AG04449 (cell line): Measurements from ENCODE around the gene FABP1.

Experiments
- CTCF ChIA-PET: fragments of 350-600 bp; formaldehyde crosslinking; extraction: SDS; loops from one replicate; lab custom pipeline; 2021; ENCODE audit warnings: antibody characterized with exemption; lab: Yijun Ruan, JAX
- POLR2A ChIA-PET: fragments of 400-600, 350-600 bp; formaldehyde crosslinking; extraction: SDS; loops from one replicate; lab custom pipeline; 2020; ENCODE audit warnings: antibody characterized with exemption, inconsistent platforms; lab: Yijun Ruan, JAX
- DNase-seq: peaks from one replicate; pipeline ENCODE4 v3.0.0-alpha.2; 2010; ENCODE audit warnings: low read depth, low spot score
- H3K4me3 ChIP-seq: 2 replicates; pipeline ENCODE4 v1.5.1; 2011; ENCODE audit warnings: low read depth, mild to moderate bottlenecking, control low read depth, low read length
- CTCF ChIP-seq: IDR thresholded peaks from one replicate; pipeline ENCODE4 v1.5.1; 2011; ENCODE audit warnings: mild to moderate bottlenecking, moderate library complexity, low read length, control low read depth, inconsistent platforms; ENCODE audit not compliant: insufficient read depth; ENCODE audit errors: missing control alignments

The FABP1 gene

GRCh38 chr2:88168386-88168785 is 40.5 kb upstream of the FABP1 start:
- ChIA-PET CTCF (interaction anchor here (3.0 to 4.4 kb wide), 2 partner anchors 8 to 108 kb away, joined by 21 to 23 read pairs; no protein-coding TSS in a partner anchor), POLR2A (no interaction called here)
- TF ChIP-seq CTCF = no peak

GRCh38 chr2:88167740-88168139 is 39.9 kb upstream of the FABP1 start:
- TF ChIP-seq CTCF = no peak
- ChIA-PET CTCF (interaction anchor here (3.0 to 4.4 kb wide), 2 partner anchors 8 to 108 kb away, joined by 21 to 23 read pairs; no protein-coding TSS in a partner anchor), POLR2A (no interaction called here)
- no peak overlapping the region for H3K4me3 ChIP-seq
- DNase-seq = no peak

More at GRCh38 chr2:88168386-88168785, 40.5 kb upstream of the FABP1 start:
- DNase-seq = no peak
- H3K4me3 ChIP-seq = no peak overlapping the region

GRCh38 chr2:88165332-88166003 is 37.6 kb upstream of the FABP1 start:
- ChIA-PET CTCF (interaction anchor here (12.6 kb wide), 1 partner anchor 105 kb away, joined by 247 read pairs; no protein-coding TSS in a partner anchor), POLR2A (no interaction called here)
- TF ChIP-seq CTCF = no peak
- DNase-seq = no peak
- no peak overlapping the region for H3K4me3 ChIP-seq

GRCh38 chr2:88161446-88162244 is 33.8 kb upstream of the FABP1 start:
- ChIA-PET CTCF (interaction anchor here (1.0 to 12.6 kb wide), 6 partner anchors 12 to 159 kb away, joined by 3 to 247 read pairs (median 3); no protein-coding TSS in a partner anchor), POLR2A (interaction anchor here (0.6 kb wide), 1 partner anchor 110 kb away, joined by 3 read pairs; no protein-coding TSS in a partner anchor)
- no peak overlapping the region for H3K4me3 ChIP-seq
- no peak for DNase-seq
- TF ChIP-seq CTCF = no peak

- DNase-seq = no peak
- no peak for TF ChIP-seq CTCF
- ChIA-PET CTCF (interaction anchor here (0.7 to 12.6 kb wide), 13 partner anchors 9 to 159 kb away, joined by 3 to 247 read pairs (median 4); partner anchors contain the start of genes FABP1 and THNSL2), POLR2A (interaction anchor here (0.6 to 1.4 kb wide), 2 partner anchors 9 to 26 kb away, joined by 3 to 4 read pairs; partner anchors contain the start of gene THNSL2)
- no peak overlapping the region for H3K4me3 ChIP-seq
Observed at GRCh38 chr2:88160517-88160916, 32.7 kb upstream of the FABP1 start.
